GM12878 (cell line): ENCODE data around the gene DHX16. TPM values are rescaled to one million over a fixed set of nuclear protein-coding genes. Genes with fewer than 3 reads are reported as not detected.

ENCODE experiments used
- ATAC-seq: fragments of 200-7000 bp; cut with Tn5 transposase; 3 replicates; pipeline ENCODE4 v1.9.1; 2020; ENCODE audit warnings: mild to moderate bottlenecking, moderate library complexity
- BruUV-seq: library from RNA; stranded (reverse); fragments of 400-500 nt; replicated peaks from 2 replicates; lab custom pipeline; 2021; lab: Mats Ljungman, UMichigan
- CTCF ChIA-PET: fragments of 300-600 bp; sonication (Branson Sonifier 250); formaldehyde crosslinking; extraction: SDS; loops from one replicate; lab custom pipeline; 2021; ENCODE audit warnings: inconsistent platforms; lab: Yijun Ruan, JAX
- POLR2A ChIA-PET: fragments of 350-600 bp; formaldehyde crosslinking; extraction: SDS; loops from one replicate; lab custom pipeline; 2021; ENCODE audit warnings: inconsistent platforms; lab: Charles Lee
- RAD21 ChIA-PET: fragments of 300-600 bp; sonication (Branson Sonifier 250); formaldehyde crosslinking; loops from one replicate; lab custom pipeline; 2023; ENCODE audit warnings: antibody characterized with exemption; ENCODE audit not compliant: unreplicated experiment; lab: Charles Lee
- SMC1A ChIA-PET: fragments of 300-600 bp; sonication (Branson Sonifier 250); formaldehyde crosslinking; loops from one replicate; lab custom pipeline; 2023; ENCODE audit not compliant: unreplicated experiment, uncharacterized antibody; lab: Charles Lee
- DNase-seq: peaks from one replicate; pipeline ENCODE4 v3.0.0-alpha.2; 2011; ENCODE audit warnings: low read depth, low spot score
- FAIRE-seq: peaks from 3 replicates; lab custom pipeline; 2011; peaks lifted over from hg19 to GRCh38; lab: Jason Lieb, UNC
- H2AFZ ChIP-seq: 2 replicates; pipeline ENCODE4 v1.6.0; 2011; ENCODE audit warnings: low read depth, low read length, control low read depth; ENCODE audit not compliant: control insufficient read depth
- H3K27ac ChIP-seq: 2 replicates; pipeline ENCODE4 v1.5.1; 2011; ENCODE audit warnings: control low read depth; ENCODE audit not compliant: control insufficient read depth, insufficient read depth
- H3K27me3 ChIP-seq, 2 experiments: replicated peaks in 1 of 2; 2 replicates each; pipeline versions ENCODE4 v1.6.0 to v1.6.1; 2011; ENCODE audit warnings: low read length in 1 of 2; ENCODE audit not compliant: control insufficient read depth in 2 of 2, insufficient read depth in 2 of 2
- H3K36me3 ChIP-seq, 2 experiments: 2 replicates each; pipeline ENCODE4 v1.5.1; 2011; ENCODE audit warnings: low read length in 1 of 2; ENCODE audit not compliant: control insufficient read depth in 2 of 2, insufficient read depth in 2 of 2
- H3K4me1 ChIP-seq: 2 replicates; pipeline ENCODE4 v1.6.1; 2011; ENCODE audit warnings: mild to moderate bottlenecking, low read length, moderate library complexity, mixed read lengths; ENCODE audit not compliant: control insufficient read depth, insufficient read depth
- H3K4me2 ChIP-seq: 2 replicates; pipeline ENCODE4 v1.6.0; 2011; ENCODE audit warnings: control low read depth; ENCODE audit not compliant: control insufficient read depth, insufficient read depth
- H3K4me3 ChIP-seq: fragments of 200-600 bp; sonication (generic); 2 replicates; pipeline ENCODE4 v1.5.1; 2016
- H3K79me2 ChIP-seq: 2 replicates; pipeline ENCODE4 v1.6.0; 2011; ENCODE audit warnings: low read length; ENCODE audit not compliant: control insufficient read depth, insufficient read depth
- H3K9ac ChIP-seq: 2 replicates; pipeline ENCODE4 v1.8.0; 2011; ENCODE audit warnings: low read length, control low read depth, mixed read lengths; ENCODE audit not compliant: control insufficient read depth, insufficient read depth
- H3K9me3 ChIP-seq: replicated peaks from 3 replicates; pipeline ENCODE4 v1.5.1; 2011; ENCODE audit warnings: mild to moderate bottlenecking, low read length; ENCODE audit not compliant: control insufficient read depth, insufficient read depth
- H4K20me1 ChIP-seq: 2 replicates; pipeline ENCODE4 v1.6.0; 2011; ENCODE audit not compliant: control insufficient read depth, insufficient read depth
- BACH1 ChIP-seq: fragments of 450-650 bp; IDR thresholded peaks from 2 replicates; pipeline ENCODE4 v1.6.1; 2017; ENCODE audit warnings: mild to moderate bottlenecking, borderline replicate concordance
- CHD2 ChIP-seq: IDR thresholded peaks from 2 replicates; pipeline ENCODE4 v1.6.1; 2011; ENCODE audit warnings: low read depth, low read length, improper control_type of control experiment, borderline replicate concordance
- JUND ChIP-seq: IDR thresholded peaks from 2 replicates; pipeline ENCODE4 v1.6.1; 2012; ENCODE audit warnings: low read depth, mild to moderate bottlenecking, low read length, improper control_type of control experiment, moderate library complexity
- PML ChIP-seq: IDR thresholded peaks from 2 replicates; pipeline ENCODE4 v1.6.1; 2012; ENCODE audit warnings: low read length, inconsistent platforms
- POLR2A ChIP-seq: IDR thresholded peaks from 2 replicates; pipeline ENCODE4 v1.6.1; 2011; ENCODE audit warnings: low read depth, mild to moderate bottlenecking, low read length
- POU2F2 ChIP-seq: IDR thresholded peaks from 3 replicates; pipeline ENCODE4 v1.6.1; 2011; ENCODE audit warnings: low read depth, mild to moderate bottlenecking, low read length, borderline replicate concordance
- RELA ChIP-seq: fragments of 450-650 bp; IDR thresholded peaks from 2 replicates; pipeline ENCODE4 v1.8.0; 2014; ENCODE audit warnings: borderline replicate concordance; ENCODE audit not compliant: partially characterized antibody
- RUNX3 ChIP-seq: IDR thresholded peaks from 2 replicates; pipeline ENCODE4 v1.6.1; 2012; ENCODE audit warnings: low read length, inconsistent platforms
- SIX5 ChIP-seq: IDR thresholded peaks from 2 replicates; pipeline ENCODE4 v1.6.1; 2011; ENCODE audit warnings: mild to moderate bottlenecking, low read depth, low read length, moderate library complexity; ENCODE audit not compliant: severe bottlenecking
- SMARCA5 ChIP-seq: fragments of 450-650 bp; IDR thresholded peaks from 2 replicates; pipeline ENCODE4 v1.6.1; 2017; ENCODE audit warnings: mild to moderate bottlenecking
- SP1 ChIP-seq: IDR thresholded peaks from one replicate; pipeline ENCODE4 v1.6.1; 2011; ENCODE audit warnings: low read depth, low read length
- ZNF687 ChIP-seq: fragments of 450-650 bp; IDR thresholded peaks from 2 replicates; pipeline ENCODE4 v1.6.1; 2017; ENCODE audit warnings: mild to moderate bottlenecking, moderate library complexity
- ZSCAN29 ChIP-seq: fragments of 450-650 bp; IDR thresholded peaks from 2 replicates; pipeline ENCODE4 v1.6.1; 2017; ENCODE audit warnings: mild to moderate bottlenecking, moderate library complexity
- WGBS: methylation state at CpG from one replicate; pipeline ENCODE4 v1.1.6; 2016; ENCODE audit warnings: low lambda C conversion rate; ENCODE audit not compliant: insufficient replicate concordance, insufficient coverage; ENCODE audit errors: missing lambda C conversion rate; 5-methylcytosine and 5-hydroxymethylcytosine counted together
- in situ Hi-C: fragments of 300-500 bp; cut with MboI; formaldehyde crosslinking; loops from 9 replicates; pipeline ENCODE4 v1.14.3; 2018; ENCODE audit warnings: mixed read lengths
- intact Hi-C: fragments of 100-400 bp; cut with micrococcal nuclease; formaldehyde crosslinking; loops from one replicate; pipeline ENCODE4 v1.14.2; 2022; ENCODE audit not compliant: unreplicated experiment
- polyA plus RNA-seq, 11 experiments: library from polyadenylated mRNA; depleted of rRNA in 4 of 11; unstranded in 6 of 11; stranded (reverse) in 5 of 11; fragments of >200 nt; fragmentation: Nextera tagmentation in 4 of 11; fragmentation: Illumina TruSeq in 1 of 11; extraction: Ambion mirVana in 4 of 11; extraction: Trizol in 1 of 11; gene quantifications; 1 replicate in 1 of 11; 2 replicates in 10 of 11; pipeline versions ENCODE4 v1.2.1 to v1.2.3, GENCODE V29; 2011 to 2016; ENCODE audit warnings: inconsistent platforms in 2 of 11, missing spikeins in 2 of 11, low read depth in 1 of 11
- total RNA-seq, 4 experiments: library from RNA; depleted of rRNA in 3 of 4; stranded (reverse); fragments of >200 nt in 3 of 4; fragmentation: Illumina TruSeq in 1 of 4; extraction: Trizol in 1 of 4; gene quantifications; 2 replicates each; pipeline versions ENCODE4 v1.2.1 to v1.2.3, GENCODE V29; 2013 to 2021
- TF ChIP-seq, protein P1 (sequence below): IDR thresholded peaks from 2 replicates; pipeline ENCODE4 v1.6.1; 2011; ENCODE audit warnings: borderline replicate concordance, low read depth, mild to moderate bottlenecking, moderate library complexity, mixed read lengths, low read length; ENCODE audit not compliant: insufficient read depth; ENCODE audit errors: extremely low read length
- TF ChIP-seq, protein P2 (sequence below): fragments of 450-650 bp; formaldehyde crosslinking; IDR thresholded peaks from 2 replicates; pipeline ENCODE4 v1.4.0; 2022; ENCODE audit warnings: mild to moderate bottlenecking, moderate library complexity

The DHX16 gene
- total and polyA plus RNA-seq, 10 of the 15 experiments (the other 5 are each of a cell fraction or from before 2014, with no cell fraction given): 10.1 to 41.4 (median 38.3) TPM

DNA sequence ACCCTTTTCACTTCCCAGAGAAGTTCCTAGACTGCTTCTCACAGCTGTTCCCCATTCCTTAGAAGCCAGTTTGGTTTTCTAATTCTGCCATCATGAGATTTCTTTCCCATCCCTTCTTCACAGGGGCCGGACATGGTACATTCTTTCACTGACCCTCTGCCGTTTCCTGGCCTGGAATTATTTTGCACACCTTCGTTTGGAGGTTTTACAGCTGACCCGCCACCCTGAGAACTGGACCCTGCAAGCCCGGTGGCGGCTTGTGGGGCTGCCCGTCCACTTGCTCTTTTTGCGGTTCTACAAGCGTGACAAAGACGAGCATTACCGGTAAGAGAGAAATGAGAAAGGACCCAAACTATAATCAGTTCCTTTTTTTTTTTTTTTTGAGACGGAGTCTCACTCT, 21.7 kb downstream of the DHX16 start:
- Histone ChIP-seq H3K79me2 (peaks cover 16% of the 10 kb centered on the region), H3K9me3 (no peaks in the 10 kb centered on the region), H3K27me3 (no peaks in the 10 kb centered on the region), H3K4me2 (no peak overlapping the region), H4K20me1 (no peaks in the 10 kb centered on the region), H3K36me3 (peaks cover 11 to 17% of the 10 kb centered on the region in 2 experiments), H3K9ac (no peak overlapping the region), H3K4me1 (peaks cover 2% of the 10 kb centered on the region; the same call in 1 of the 2 replicates), H3K27ac (no peak overlapping the region), H2AFZ (no peak overlapping the region), H3K4me3 (no peak overlapping the region)
- TF ChIP-seq CHD2: no peak
- TF ChIP-seq, protein P1, sequence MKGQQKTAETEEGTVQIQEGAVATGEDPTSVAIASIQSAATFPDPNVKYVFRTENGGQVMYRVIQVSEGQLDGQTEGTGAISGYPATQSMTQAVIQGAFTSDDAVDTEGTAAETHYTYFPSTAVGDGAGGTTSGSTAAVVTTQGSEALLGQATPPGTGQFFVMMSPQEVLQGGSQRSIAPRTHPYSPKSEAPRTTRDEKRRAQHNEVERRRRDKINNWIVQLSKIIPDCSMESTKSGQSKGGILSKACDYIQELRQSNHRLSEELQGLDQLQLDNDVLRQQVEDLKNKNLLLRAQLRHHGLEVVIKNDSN: no peak
- TF ChIP-seq BACH1: no peak
- no peak for TF ChIP-seq JUND
- TF ChIP-seq SIX5: no peak
- no peak for TF ChIP-seq POU2F2
- no peak for TF ChIP-seq POLR2A
- no peak for TF ChIP-seq ZSCAN29
- no peak for TF ChIP-seq PML
- TF ChIP-seq, protein P2, sequence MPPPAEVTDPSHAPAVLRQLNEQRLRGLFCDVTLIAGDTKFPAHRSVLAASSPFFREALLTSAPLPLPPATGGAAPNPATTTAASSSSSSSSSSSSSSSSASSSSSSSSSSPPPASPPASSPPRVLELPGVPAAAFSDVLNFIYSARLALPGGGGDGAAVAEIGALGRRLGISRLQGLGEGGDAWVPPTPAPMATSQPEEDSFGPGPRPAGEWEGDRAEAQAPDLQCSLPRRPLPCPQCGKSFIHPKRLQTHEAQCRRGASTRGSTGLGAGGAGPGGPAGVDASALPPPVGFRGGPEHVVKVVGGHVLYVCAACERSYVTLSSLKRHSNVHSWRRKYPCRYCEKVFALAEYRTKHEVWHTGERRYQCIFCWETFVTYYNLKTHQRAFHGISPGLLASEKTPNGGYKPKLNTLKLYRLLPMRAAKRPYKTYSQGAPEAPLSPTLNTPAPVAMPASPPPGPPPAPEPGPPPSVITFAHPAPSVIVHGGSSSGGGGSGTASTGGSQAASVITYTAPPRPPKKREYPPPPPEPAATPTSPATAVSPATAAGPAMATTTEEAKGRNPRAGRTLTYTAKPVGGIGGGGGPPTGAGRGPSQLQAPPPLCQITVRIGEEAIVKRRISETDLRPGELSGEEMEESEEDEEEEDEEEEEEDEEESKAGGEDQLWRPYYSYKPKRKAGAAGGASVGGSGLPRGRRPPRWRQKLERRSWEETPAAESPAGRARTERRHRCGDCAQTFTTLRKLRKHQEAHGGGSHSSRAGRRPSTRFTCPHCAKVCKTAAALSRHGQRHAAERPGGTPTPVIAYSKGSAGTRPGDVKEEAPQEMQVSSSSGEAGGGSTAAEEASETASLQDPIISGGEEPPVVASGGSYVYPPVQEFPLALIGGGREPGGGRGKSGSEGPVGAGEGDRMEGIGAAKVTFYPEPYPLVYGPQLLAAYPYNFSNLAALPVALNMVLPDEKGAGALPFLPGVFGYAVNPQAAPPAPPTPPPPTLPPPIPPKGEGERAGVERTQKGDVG: no peak
- no peak for TF ChIP-seq RELA
- no peak for TF ChIP-seq SP1
- TF ChIP-seq RUNX3: no peak
- TF ChIP-seq ZNF687: no peak
- no peak for TF ChIP-seq SMARCA5
- 50% methylated on average over 11 of the region's 12 CpGs for WGBS
- FAIRE-seq: no peak
- no peak for ATAC-seq
- ChIA-PET SMC1A (interaction anchor here (0.7 to 0.8 kb wide), 2 partner anchors 19 to 72 kb away, joined by 3 read pairs; no protein-coding TSS in a partner anchor), CTCF (interaction anchor here (1.2 to 1.4 kb wide), 2 partner anchors 27 to 41 kb away, joined by 3 read pairs; no protein-coding TSS in a partner anchor), POLR2A (interaction anchor here (0.6 to 1.4 kb wide), 3 partner anchors 11 to 907 kb away, joined by 3 read pairs; no protein-coding TSS in a partner anchor), RAD21 (no interaction called here)
- BruUV-seq: no TSS peak
- DNase-seq: no peak
- intact Hi-C loops (no loop called here), in situ Hi-C loops (no loop called here)
